Esophagus squamous epithelium (tissue), 4 donors: Measurements from ENCODE around the gene BNIP2.
"Not testable (repeated sequence)": the region's sequence is repeated elsewhere in the genome, so short reads cannot be mapped to it uniquely, and the experiment has no call there.

Source experiments
- POLR2A ChIP-seq, 4 donors: fragments of 450-650 bp; IDR thresholded peaks; one replicate each; pipeline ENCODE4 v1.6.1; 2017; ENCODE audit warnings: antibody characterized with exemption in 4 of 4, mild to moderate bottlenecking in 4 of 4, moderate library complexity in 3 of 4
- TF ChIP-seq, protein P1 (sequence below), 6 experiments: fragments of 450-650 bp in 4 of 6; fragments of 200-600 bp in 2 of 6; sonication (generic) in 2 of 6; IDR thresholded peaks; one replicate each; pipeline ENCODE4 v1.5.1; 2016 to 2019; ENCODE audit warnings: antibody characterized with exemption in 6 of 6, mild to moderate bottlenecking in 4 of 6, moderate library complexity in 4 of 6

DNA sequence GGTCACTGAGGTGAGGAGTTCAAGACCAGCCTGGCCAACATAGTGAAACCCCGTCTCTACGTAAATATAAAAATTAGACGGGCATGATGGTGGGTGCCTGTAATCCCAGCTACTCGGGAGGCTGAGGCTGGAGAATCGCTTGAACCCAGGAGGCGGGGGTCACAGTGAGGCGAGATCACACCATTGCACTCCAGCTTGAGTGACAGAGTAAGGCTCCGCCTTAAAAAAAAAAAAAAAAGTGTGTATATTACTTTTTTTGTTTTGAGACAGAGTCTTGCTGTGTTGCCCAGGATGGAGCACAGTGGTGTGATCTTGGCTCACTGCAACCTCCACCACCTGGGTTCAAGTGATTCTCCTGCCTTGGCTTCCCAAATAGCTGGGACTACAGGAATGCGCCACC, 43.3 kb downstream of the BNIP2 start:
- not testable (repeated sequence) for TF ChIP-seq POLR2A (IDR thresholded peaks at IDR 0.05)
- TF ChIP-seq, protein P1, sequence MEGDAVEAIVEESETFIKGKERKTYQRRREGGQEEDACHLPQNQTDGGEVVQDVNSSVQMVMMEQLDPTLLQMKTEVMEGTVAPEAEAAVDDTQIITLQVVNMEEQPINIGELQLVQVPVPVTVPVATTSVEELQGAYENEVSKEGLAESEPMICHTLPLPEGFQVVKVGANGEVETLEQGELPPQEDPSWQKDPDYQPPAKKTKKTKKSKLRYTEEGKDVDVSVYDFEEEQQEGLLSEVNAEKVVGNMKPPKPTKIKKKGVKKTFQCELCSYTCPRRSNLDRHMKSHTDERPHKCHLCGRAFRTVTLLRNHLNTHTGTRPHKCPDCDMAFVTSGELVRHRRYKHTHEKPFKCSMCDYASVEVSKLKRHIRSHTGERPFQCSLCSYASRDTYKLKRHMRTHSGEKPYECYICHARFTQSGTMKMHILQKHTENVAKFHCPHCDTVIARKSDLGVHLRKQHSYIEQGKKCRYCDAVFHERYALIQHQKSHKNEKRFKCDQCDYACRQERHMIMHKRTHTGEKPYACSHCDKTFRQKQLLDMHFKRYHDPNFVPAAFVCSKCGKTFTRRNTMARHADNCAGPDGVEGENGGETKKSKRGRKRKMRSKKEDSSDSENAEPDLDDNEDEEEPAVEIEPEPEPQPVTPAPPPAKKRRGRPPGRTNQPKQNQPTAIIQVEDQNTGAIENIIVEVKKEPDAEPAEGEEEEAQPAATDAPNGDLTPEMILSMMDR (IDR thresholded peaks at IDR 0.05), result not testable (repeated sequence)
